HPDE6-E6E7 (cell line): ENCODE measurements around the gene TFPT.

ENCODE experiments used
- DNase-seq: peaks from one replicate; pipeline ENCODE4 v3.0.0; 2011; ENCODE audit warnings: missing footprints; ENCODE audit errors: extremely low spot score

The TFPT gene

DNA sequence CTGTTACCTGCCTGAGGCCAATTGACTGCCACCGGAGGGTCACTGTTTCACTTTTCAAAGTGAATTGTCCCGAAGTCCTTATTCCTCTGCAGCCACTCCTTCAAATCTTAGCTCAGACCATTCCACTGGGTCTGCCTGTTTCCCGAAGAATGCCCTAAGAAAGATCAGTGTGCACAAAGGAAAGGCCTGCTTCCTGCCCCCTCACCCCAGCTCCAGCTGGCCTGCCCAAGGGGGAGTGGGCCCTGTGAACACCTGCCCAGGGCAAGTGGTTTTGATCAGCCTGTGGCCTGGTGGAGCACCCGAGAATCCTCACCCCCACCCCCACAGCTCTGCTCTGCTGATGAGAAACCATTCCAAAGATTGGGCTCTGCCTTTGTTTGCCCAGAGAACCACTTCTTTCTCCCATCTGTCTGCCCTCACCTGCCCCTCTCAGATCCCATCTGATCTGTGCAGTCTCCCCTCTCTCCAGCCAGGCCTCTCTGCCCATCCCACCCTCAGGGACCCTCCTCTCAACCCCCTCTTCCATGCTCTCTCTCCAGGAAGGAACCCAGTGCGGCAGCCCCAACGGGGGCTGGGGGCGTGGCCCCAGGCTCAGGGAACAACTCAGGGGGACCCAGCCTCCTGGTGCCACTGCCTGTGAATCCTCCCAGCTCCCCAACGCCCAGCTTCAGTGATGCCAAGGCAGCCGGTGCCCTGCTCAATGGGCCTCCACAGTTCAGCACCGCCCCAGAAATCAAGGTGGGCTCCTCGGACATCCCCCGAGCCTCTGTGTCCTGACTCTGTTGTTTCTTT, 33.8 kb upstream of the TFPT start:
- DNase-seq = no peak

DNA sequence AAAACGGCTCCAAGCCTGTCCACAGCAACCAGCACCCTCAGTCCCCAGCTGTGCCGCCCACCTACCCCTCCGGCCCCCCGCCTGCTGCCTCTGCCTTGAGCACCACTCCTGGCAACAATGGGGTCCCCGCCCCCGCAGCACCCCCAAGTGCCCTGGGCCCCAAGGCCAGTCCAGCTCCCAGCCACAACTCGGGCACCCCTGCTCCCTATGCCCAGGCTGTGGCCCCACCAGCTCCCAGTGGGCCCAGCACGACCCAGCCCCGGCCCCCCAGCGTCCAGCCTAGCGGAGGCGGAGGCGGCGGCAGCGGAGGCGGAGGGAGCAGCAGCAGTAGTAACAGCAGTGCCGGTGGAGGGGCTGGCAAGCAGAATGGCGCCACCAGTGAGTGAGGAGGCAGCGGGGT, 32.7 kb upstream of the TFPT start:
- DNase-seq = no peak

- DNase-seq = no peak
Measured at GRCh38 chr19:54147676-54148075, 32.2 kb upstream of the TFPT start.

- DNase-seq = no peak
Measured at GRCh38 chr19:54145541-54146158, 30.2 kb upstream of the TFPT start.

GRCh38 chr19:54142166-54142780, 26.8 kb upstream of the TFPT start:
- no peak for DNase-seq

GRCh38 chr19:54141356-54141755, 25.9 kb upstream of the TFPT start:
- no peak for DNase-seq

- DNase-seq = no peak
Measured at GRCh38 chr19:54138489-54139256, 23.2 kb upstream of the TFPT start.

DNA sequence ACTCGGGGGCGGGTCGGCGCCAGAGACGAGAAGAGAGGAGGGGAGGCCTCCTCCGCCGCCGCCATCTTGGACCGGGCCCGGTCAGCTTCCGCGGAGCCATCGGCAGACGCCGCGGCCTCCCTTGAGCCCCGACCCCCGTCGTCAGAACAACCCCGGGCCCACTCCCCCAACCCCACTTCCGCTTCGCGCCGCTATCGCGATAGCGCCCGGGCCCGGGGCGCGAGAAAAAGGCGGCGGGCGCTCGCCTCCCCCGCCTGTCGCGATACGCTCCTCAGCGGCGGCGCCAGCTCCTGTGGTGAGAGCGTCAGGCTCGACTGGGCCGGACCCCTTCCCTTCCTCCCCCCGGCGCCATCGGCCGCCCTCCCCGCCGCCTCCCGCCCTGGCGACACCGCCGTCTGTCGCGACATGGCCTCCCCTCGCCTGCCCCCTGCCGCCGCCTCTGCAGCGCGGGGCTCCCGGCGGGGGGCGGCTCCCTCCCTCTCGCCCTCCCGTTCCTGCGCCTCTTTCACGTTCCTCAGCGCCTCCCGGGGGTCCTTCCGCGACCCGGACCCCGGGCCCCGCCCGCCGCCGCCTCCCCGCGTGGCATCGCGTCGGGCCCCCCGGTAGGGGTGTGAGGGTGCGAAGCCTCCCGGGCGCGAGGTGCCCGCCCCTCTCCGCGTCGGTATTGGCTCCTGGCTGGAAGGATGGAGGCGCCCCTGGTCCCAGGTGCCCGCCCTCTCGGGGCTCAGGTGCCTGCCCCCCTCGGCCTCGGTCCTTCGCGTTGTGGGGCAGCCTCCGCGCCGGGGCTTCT, 22.4 kb upstream of the TFPT start, which contains the start of gene CNOT3:
Gene CNOT3, plus strand, starts transcription at position 64 of the 790 bp plus-strand sequence. CDS start 5,217 bp downstream, outside the sequence.
- DNase-seq = no peak

GRCh38 chr19:54136864-54137698, 21.6 kb upstream of the TFPT start:
- DNase-seq = peak; percentile 100

DNA sequence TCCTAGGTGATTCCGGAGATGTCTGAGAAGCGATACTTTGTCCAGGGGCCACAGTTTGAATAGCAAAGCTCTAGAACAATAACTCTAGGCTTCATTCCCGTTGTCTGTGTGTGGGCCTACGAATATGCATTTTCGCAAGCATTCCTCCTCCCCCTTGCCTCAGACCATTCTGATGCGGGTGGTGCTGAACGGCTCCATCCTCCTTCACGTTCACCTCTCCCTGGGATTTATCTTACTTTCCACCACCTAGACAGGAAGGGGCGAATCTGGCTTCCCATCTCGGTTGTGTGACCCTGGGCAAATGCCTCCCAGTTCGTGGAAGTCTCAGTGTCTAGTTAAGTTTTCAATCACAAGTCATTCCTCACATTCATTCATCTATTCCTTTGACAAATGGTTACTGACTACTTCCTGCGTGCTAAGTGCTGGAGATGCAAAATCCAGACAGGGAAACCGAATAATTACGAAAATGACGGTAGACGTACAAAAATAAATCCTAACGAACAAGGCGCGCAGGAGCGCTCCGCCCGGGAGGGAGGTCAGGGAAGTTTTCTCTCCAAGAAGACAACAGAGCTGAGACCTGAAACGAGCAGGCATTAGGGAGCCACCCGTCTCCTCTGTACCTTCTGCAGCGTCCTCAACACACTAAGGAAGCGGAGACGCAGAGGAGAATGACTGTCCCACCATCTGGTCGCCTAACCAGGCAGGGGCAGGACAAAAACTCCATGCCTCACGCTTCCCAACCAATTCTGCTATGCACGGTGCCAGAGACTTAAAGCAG, 20.8 kb upstream of the TFPT start:
- no peak for DNase-seq

DNA sequence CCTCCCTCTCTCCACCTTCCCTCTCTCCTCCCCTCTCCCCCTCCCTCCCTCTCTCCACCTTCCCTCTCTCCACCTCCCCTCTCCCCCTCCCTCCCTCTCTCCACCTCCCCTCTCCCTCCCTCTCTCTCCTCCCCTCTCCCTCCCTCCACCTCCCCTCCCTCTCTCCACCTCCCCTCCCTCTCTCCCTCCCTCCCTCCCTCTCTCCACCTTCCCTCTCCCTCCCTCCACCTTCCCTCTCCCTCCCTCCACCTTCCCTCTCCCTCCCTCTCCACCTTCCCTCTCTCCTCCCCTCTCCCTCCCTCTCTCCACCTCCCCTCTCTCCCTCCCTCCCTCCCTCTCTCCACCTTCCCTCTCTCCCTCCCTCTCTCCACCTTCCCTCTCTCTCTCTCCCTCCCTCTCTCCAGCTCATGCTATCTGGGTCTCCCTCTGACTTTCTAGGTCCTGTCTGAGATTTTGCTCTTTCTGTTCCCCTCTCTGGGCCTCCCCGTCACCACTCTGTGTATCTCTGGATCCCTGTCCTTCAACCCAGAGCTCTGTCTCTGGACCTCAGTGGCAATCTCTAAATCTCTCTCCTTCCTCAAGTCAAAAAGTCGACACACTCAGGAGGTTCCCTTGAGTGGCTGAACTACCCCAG, 18.6 kb upstream of the TFPT start:
- DNase-seq = no peak

GRCh38 chr19:54133312-54133956, 18.0 kb upstream of the TFPT start:
- DNase-seq = no peak

DNA sequence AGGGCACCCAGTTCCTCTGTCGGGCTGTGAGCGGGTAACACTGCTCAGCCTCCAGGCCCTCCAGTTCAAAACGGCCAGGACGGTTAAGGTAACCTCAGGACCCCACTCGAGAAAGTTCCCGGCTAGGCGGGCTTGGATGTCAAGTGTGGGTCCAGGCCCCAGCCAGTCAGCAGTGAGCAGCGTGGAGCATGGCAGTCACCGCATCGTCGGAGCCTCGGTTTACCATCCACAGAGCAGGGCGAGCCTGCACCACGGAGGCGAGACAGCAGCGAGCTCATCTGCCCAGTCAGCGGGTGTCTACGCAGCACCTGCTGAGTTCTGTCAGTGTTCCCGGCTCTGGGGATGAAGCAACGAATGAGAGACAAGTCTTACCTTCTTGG, 14.2 kb upstream of the TFPT start:
- no peak for DNase-seq

DNA sequence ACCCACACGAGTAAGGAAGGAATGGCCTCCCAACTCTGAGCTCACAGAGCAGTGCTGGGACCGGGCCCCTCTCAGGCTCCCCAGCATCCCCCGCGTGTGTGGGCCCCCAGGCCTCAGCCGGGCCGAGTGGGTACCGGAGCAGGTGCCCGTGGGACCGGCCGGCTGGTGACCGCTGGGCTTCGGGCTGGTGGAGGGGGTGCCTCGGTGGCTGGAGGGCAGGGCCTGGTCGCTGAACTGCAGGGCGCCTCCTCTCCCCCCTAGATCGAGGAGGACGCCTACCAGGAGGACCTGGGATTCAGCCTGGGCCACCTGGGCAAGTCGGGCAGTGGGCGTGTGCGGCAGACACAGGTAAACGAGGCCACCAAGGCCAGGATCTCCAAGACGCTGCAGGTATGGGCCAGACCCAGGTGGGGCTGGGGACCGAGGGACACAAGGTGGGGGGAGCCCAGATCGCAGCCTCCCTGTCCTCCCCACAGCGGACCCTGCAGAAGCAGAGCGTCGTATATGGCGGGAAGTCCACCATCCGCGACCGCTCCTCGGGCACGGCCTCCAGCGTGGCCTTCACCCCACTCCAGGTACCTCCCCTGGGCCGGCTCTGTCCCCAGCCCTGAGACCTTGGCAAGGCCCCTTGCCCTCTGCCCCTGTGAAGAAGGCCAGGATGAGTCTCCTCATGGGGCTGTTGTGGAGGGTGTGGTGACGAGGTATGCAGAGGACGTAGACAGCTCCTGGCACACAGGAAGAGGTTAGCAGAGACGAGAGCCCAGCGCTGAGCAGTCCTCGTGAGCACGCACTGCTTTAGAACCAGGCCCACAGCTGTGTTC, 13.5 kb upstream of the TFPT start:
- no peak for DNase-seq

DNA sequence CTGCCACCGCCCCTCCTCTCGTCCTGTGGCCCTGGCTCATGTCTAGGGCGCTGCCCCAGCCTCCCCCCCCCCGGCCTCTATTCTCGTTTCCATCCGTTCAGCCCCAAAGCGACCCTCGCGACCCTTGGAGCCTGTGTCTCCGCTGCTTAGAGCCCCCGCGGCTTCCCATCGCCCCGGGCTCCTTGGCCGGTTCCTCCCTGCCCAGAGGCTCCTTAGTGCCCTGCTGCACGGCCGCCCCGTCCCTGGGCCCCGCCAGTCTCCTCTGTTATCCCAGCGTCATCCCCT, 12.9 kb upstream of the TFPT start:
- DNase-seq = no peak

DNA sequence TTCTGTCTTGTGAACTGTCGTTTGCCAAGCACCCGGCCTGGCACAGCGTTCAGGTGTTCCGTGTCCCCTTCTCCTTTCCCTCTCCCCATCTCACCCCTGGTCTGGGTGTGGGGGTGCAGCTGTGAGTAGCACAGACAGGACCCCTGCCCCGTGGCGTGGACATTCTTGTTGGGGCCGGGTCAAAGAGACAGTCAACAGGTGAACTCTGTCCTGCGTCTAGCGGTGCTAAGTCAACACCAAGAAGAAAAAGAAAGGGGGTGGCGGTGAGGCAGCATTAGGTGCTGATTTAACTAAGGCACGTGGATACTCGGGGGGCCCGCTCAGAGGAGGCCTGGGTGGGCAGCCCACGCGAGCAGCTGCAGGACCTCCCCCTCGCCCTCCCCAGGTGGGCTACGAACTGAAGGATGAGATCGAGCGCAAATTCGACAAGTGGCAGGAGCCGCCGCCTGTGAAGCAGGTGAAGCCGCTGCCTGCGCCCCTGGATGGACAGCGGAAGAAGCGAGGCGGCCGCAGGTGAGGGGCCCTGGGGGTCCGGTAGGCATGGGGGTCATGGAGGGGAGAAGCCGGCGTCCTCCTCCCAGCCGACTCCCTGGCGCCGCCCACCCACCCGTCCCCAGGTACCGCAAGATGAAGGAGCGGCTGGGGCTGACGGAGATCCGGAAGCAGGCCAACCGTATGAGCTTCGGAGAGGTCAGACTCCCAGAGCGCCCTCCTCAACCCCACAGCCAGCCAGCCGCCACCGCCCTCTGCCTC, 12.4 kb upstream of the TFPT start:
- DNase-seq = no peak

DNA sequence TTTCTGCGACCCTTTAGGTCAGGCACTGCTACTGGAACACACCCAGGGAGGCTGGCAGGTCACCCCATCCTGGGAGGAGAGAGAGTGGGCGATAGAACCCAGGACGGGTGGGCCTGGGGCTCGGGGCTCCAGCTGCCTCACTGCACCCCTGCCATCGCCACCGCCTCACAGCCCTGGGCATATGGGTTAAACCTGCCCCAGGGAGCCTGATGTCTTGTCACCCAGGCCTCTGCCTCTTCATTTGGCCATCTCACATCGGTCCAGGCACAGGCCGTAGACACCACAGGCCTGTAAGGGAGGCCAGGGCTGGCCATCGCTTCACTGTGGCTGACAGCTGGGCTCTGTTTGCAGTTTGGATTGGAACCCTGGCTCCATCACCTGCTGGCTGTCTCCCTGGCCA, 10.3 kb upstream of the TFPT start:
- no peak for DNase-seq
